ENCODE measurements around the gene SLC7A7. TPM values are rescaled to one million over a fixed set of nuclear protein-coding genes. Genes with fewer than 3 reads are reported as not detected.

Gene SLC7A7
- total RNA-seq, 1 donor from 2014 or later, result 7.4 TPM

- peak overlapping the region; percentile 96 for H3K27ac ChIP-seq
- H3K36me3 ChIP-seq, result peaks cover 6 to 64% of the 10 kb centered on the region in 2 donors
- H3K27me3 ChIP-seq, result no peaks in the 10 kb centered on the region
- intact Hi-C loops (cut with DNase I), result no loop called here
- TF ChIP-seq POLR2AphosphoS5 (IDR thresholded peaks at IDR 0.05; ENCODE audit: insufficient read depth in 1 of 2, low read depth in 1 of 2) (no peak), POLR2A (IDR thresholded peaks at IDR 0.05) (no peak), CTCF (IDR thresholded peaks at IDR 0.05) (no peak)
- no peak for DNase-seq (ENCODE audit: extremely low spot score in 2 of 2)
- no peaks in the 10 kb centered on the region for H3K9me3 ChIP-seq
- H3K4me3 ChIP-seq, result no peak overlapping the region
- H3K4me1 ChIP-seq, result peaks cover 99% of the 10 kb centered on the region
These were observed 28.1 kb upstream of the SLC7A7 start for GRCh38 chr14:22843123-22843925.

- Histone ChIP-seq H3K36me3 (peaks cover 6 to 64% of the 10 kb centered on the region in 2 donors), H3K4me3 (no peak overlapping the region), H3K27me3 (no peaks in the 10 kb centered on the region), H3K4me1 (peaks cover 94% of the 10 kb centered on the region), H3K9me3 (no peaks in the 10 kb centered on the region), H3K27ac (peak overlapping the region; percentile 96)
- TF ChIP-seq POLR2A (IDR thresholded peaks at IDR 0.05) (no peak), POLR2AphosphoS5 (IDR thresholded peaks at IDR 0.05; ENCODE audit: insufficient read depth in 1 of 2, low read depth in 1 of 2) (peak in 1 of 2 donors; percentile 14)
- DNase-seq (ENCODE audit: extremely low spot score in 2 of 2), result no peak
- intact Hi-C loops (cut with DNase I), result no loop called here
These were observed 27.2 kb upstream of the SLC7A7 start for GRCh38 chr14:22842211-22843122.

GRCh38 chr14:22841769-22842168 lies 26.5 kb upstream of the SLC7A7 start:
- Histone ChIP-seq H3K27me3 (no peaks in the 10 kb centered on the region), H3K4me1 (peaks cover 87% of the 10 kb centered on the region), H3K4me3 (no peak overlapping the region), H3K9me3 (no peaks in the 10 kb centered on the region), H3K27ac (peak overlapping the region; percentile 96), H3K36me3 (peaks cover 6 to 60% of the 10 kb centered on the region in 2 donors)
- TF ChIP-seq CTCF (IDR thresholded peaks at IDR 0.05) (no peak), POLR2AphosphoS5 (IDR thresholded peaks at IDR 0.05; ENCODE audit: insufficient read depth in 1 of 2, low read depth in 1 of 2) (no peak), POLR2A (IDR thresholded peaks at IDR 0.05) (no peak)
- intact Hi-C loops (cut with DNase I), result no loop called here
- no peak for DNase-seq (ENCODE audit: extremely low spot score in 2 of 2)

- Histone ChIP-seq H3K27me3 (no peaks in the 10 kb centered on the region), H3K9me3 (no peaks in the 10 kb centered on the region), H3K4me1 (peaks cover 83% of the 10 kb centered on the region), H3K4me3 (no peak overlapping the region), H3K36me3 (peaks cover 6 to 56% of the 10 kb centered on the region in 2 donors), H3K27ac (peak overlapping the region; percentile 96)
- intact Hi-C loops (cut with DNase I), result no loop called here
- DNase-seq (ENCODE audit: extremely low spot score in 2 of 2), result no peak
- TF ChIP-seq POLR2A (IDR thresholded peaks at IDR 0.05) (no peak), POLR2AphosphoS5 (IDR thresholded peaks at IDR 0.05; ENCODE audit: insufficient read depth in 1 of 2, low read depth in 1 of 2) (no peak), CTCF (IDR thresholded peaks at IDR 0.05) (no peak)
These were observed 26.1 kb upstream of the SLC7A7 start for GRCh38 chr14:22841311-22841710.

- Histone ChIP-seq H3K9me3 (no peaks in the 10 kb centered on the region), H3K27ac (peak overlapping the region; percentile 96), H3K27me3 (no peaks in the 10 kb centered on the region), H3K36me3 (peaks cover 0 to 37% of the 10 kb centered on the region in 2 donors), H3K4me1 (peaks cover 70% of the 10 kb centered on the region), H3K4me3 (peak overlapping the region; percentile 77 to 96)
- no peak for DNase-seq (ENCODE audit: extremely low spot score in 2 of 2)
- intact Hi-C loops (cut with DNase I), result no loop called here
- TF ChIP-seq CTCF (IDR thresholded peaks at IDR 0.05) (no peak), POLR2AphosphoS5 (IDR thresholded peaks at IDR 0.05; ENCODE audit: insufficient read depth in 1 of 2, low read depth in 1 of 2) (peak in 1 of 2 donors; percentile 75)
These were observed 24.0 kb upstream of the SLC7A7 start for GRCh38 chr14:22839159-22839779.
